HepG2 (cell line): Measurements from ENCODE around the gene CPEB2.

Experiments used
- CCDC6 ChIP-seq: sonication (generic); formaldehyde crosslinking; IDR thresholded peaks from 2 replicates; pipeline ENCODE4 v1.8.1; 2022; ENCODE audit warnings: mild to moderate bottlenecking, missing genetic modification reagents, moderate library complexity
- CTCF ChIP-seq: sonication (generic); formaldehyde crosslinking; IDR thresholded peaks from 2 replicates; pipeline ENCODE4 v1.5.0; 2020; ENCODE audit warnings: mild to moderate bottlenecking, missing genetic modification reagents, moderate library complexity
- MAX ChIP-seq: IDR thresholded peaks from 2 replicates; pipeline ENCODE4 v1.6.1; 2012; ENCODE audit warnings: inconsistent platforms
- RAD21 ChIP-seq: fragments of 450-650 bp; formaldehyde crosslinking; IDR thresholded peaks from 2 replicates; pipeline ENCODE4 v1.5.0; 2020; ENCODE audit warnings: mild to moderate bottlenecking
- SMYD3 ChIP-seq: sonication (generic); formaldehyde crosslinking; IDR thresholded peaks from 2 replicates; pipeline ENCODE4 v1.8.1; 2023; ENCODE audit warnings: mild to moderate bottlenecking, missing genetic modification reagents
- YEATS2 ChIP-seq: sonication (generic); formaldehyde crosslinking; IDR thresholded peaks from 2 replicates; pipeline ENCODE4 v1.4.0; 2020; ENCODE audit warnings: missing genetic modification reagents, borderline replicate concordance
- ZFX ChIP-seq: sonication (generic); formaldehyde crosslinking; IDR thresholded peaks from 2 replicates; pipeline ENCODE4 v1.4.0; 2020; ENCODE audit warnings: mild to moderate bottlenecking, low read depth, missing genetic modification reagents, moderate library complexity
- ZKSCAN1 ChIP-seq: fragments of 150-350 bp; IDR thresholded peaks from 2 replicates; pipeline ENCODE4 v1.6.1; 2014; ENCODE audit warnings: low read length
- ZKSCAN8 ChIP-seq: IDR thresholded peaks from 2 replicates; pipeline ENCODE4 v1.6.1; 2016; ENCODE audit warnings: borderline replicate concordance, missing genetic modification reagents, missing compliant biosample characterization
- ZNF597 ChIP-seq: sonication (generic); formaldehyde crosslinking; IDR thresholded peaks from 2 replicates; pipeline ENCODE4 v1.5.0; 2020; ENCODE audit warnings: missing genetic modification reagents

- no peak for TF ChIP-seq ZKSCAN1
- no peak for TF ChIP-seq CTCF (CRISPR knock-in tag)
- TF ChIP-seq SMYD3 (CRISPR knock-in tag) = no peak
- TF ChIP-seq ZKSCAN8 (CRISPR knock-in tag) = no peak
- TF ChIP-seq RAD21 (CRISPR knock-in tag) = no peak
- TF ChIP-seq ZNF597 (CRISPR knock-in tag) = no peak
- no peak for TF ChIP-seq ZFX (CRISPR knock-in tag)
- TF ChIP-seq YEATS2 = no peak
- no peak for TF ChIP-seq MAX
- no peak for TF ChIP-seq CCDC6 (CRISPR knock-in tag)
Observed at GRCh38 chr4:14985843-14986242, 16.4 kb upstream of the CPEB2 start.
